K562 (cell line): ENCODE measurements around the gene NRF1. TPM values are rescaled to one million over a fixed set of nuclear protein-coding genes. Genes with fewer than 3 reads are reported as not detected.

Source experiments
- BRF2 ChIP-seq: IDR thresholded peaks from 3 replicates; pipeline ENCODE4 v1.6.1; 2011; ENCODE audit warnings: borderline replicate concordance, mild to moderate bottlenecking; ENCODE audit not compliant: insufficient read length, insufficient read depth
- CREM ChIP-seq: IDR thresholded peaks from 2 replicates; pipeline ENCODE4 v1.6.1; 2014; ENCODE audit warnings: antibody characterized with exemption, low read depth
- CSDE1 ChIP-seq, 2 experiments: fragments of 450-650 bp; IDR thresholded peaks; 2 replicates each; pipeline ENCODE4 v1.6.1; 2016; ENCODE audit warnings: mild to moderate bottlenecking in 1 of 2
- E2F1 ChIP-seq: sonication (generic); formaldehyde crosslinking; IDR thresholded peaks from 2 replicates; pipeline ENCODE4 v1.8.1; 2023; ENCODE audit warnings: mild to moderate bottlenecking, missing genetic modification reagents, moderate library complexity
- FOSL1 ChIP-seq: fragments of 200-800 bp; sonication (Bioruptor generic); conservative IDR thresholded peaks from 2 replicates; pipeline ENCODE4 v1.6.1; 2016; ENCODE audit warnings: missing genetic modification characterization, missing compliant biosample characterization
- HMG20A ChIP-seq: fragments of 450-650 bp; formaldehyde crosslinking; conservative IDR thresholded peaks from 2 replicates; pipeline ENCODE4 v1.4.0; 2020; ENCODE audit warnings: mild to moderate bottlenecking, mixed read lengths
- KLF16 ChIP-seq: IDR thresholded peaks from 2 replicates; pipeline ENCODE4 v1.6.1; 2016; ENCODE audit warnings: antibody characterized with exemption
- NR2C1 ChIP-seq, 2 experiments: fragments of 450-650 bp; IDR thresholded peaks; 2 replicates each; pipeline ENCODE4 v1.6.1; 2017; ENCODE audit warnings: mild to moderate bottlenecking in 2 of 2, antibody characterized with exemption in 1 of 2, inconsistent platforms in 1 of 2, missing compliant biosample characterization in 1 of 2, missing genetic modification characterization in 1 of 2
- PRMT5 ChIP-seq: sonication (generic); formaldehyde crosslinking; IDR thresholded peaks from 2 replicates; pipeline ENCODE4 v1.5.0; 2020; ENCODE audit warnings: missing genetic modification reagents
- RBM22 ChIP-seq: fragments of 200-400 bp; formaldehyde crosslinking; IDR thresholded peaks from 2 replicates; pipeline ENCODE4 v1.6.1; 2018; ENCODE audit warnings: low read length, low read depth; ENCODE audit not compliant: poor library complexity, severe bottlenecking
- ZBTB1 ChIP-seq: sonication (generic); formaldehyde crosslinking; IDR thresholded peaks from 2 replicates; pipeline ENCODE4 v1.8.1; 2023; ENCODE audit warnings: missing genetic modification reagents, low read depth, mild to moderate bottlenecking, borderline replicate concordance
- ZBTB9 ChIP-seq: fragments of 450-650 bp; formaldehyde crosslinking; IDR thresholded peaks from 2 replicates; pipeline ENCODE4 v1.4.0; 2020; ENCODE audit warnings: mild to moderate bottlenecking, moderate library complexity
- ZNF395 ChIP-seq: fragments of 200-800 bp; sonication (Bioruptor generic); IDR thresholded peaks from 2 replicates; pipeline ENCODE4 v1.6.1; 2017; ENCODE audit warnings: missing genetic modification characterization, missing compliant biosample characterization
- ZNF431 ChIP-seq: sonication (generic); formaldehyde crosslinking; IDR thresholded peaks from 2 replicates; pipeline ENCODE4 v1.8.0; 2022; ENCODE audit warnings: mild to moderate bottlenecking, missing genetic modification reagents
- ZNF583 ChIP-seq: fragments of 250-450 bp; sonication (Bioruptor Pico); IDR thresholded peaks from 2 replicates; pipeline ENCODE4 v1.4.0; 2020
- polyA plus RNA-seq, 8 experiments: library from polyadenylated mRNA; depleted of rRNA in 4 of 8; stranded (reverse) in 5 of 8; unstranded in 3 of 8; fragments of >200 nt; fragmentation: Nextera tagmentation in 2 of 8; fragmentation: Illumina TruSeq in 1 of 8; extraction: Ambion mirVana in 2 of 8; extraction: Trizol in 1 of 8; gene quantifications; 2 replicates each; pipeline versions ENCODE4 v1.2.1 to v1.2.3, GENCODE V29; 2011 to 2014; ENCODE audit warnings: inconsistent platforms in 1 of 8, missing spikeins in 1 of 8
- total RNA-seq, 7 experiments: library from RNA; depleted of rRNA in 6 of 7; stranded (reverse); fragments of >200 nt in 6 of 7; fragmentation: Illumina TruSeq in 2 of 7; extraction: Trizol in 2 of 7; gene quantifications; 2 replicates each; pipeline versions ENCODE4 v1.2.1 to v1.2.3, GENCODE V29; 2011 to 2021; ENCODE audit warnings: low replicate concordance in 1 of 7
- TF ChIP-seq, protein P1 (sequence below), 2 experiments: fragments of 150-350 bp in 1 of 2; IDR thresholded peaks; 2 replicates each; pipeline ENCODE4 v1.6.1; 2012 to 2016; ENCODE audit warnings: low read depth in 2 of 2, low read length in 2 of 2, mild to moderate bottlenecking in 1 of 2, moderate library complexity in 1 of 2

Gene NRF1
- total and polyA plus RNA-seq, 9 of the 15 experiments (the other 6 are each of a cell fraction or from before 2014, with no cell fraction given) = 8.6 to 28.8 (median 20.3) TPM

DNA sequence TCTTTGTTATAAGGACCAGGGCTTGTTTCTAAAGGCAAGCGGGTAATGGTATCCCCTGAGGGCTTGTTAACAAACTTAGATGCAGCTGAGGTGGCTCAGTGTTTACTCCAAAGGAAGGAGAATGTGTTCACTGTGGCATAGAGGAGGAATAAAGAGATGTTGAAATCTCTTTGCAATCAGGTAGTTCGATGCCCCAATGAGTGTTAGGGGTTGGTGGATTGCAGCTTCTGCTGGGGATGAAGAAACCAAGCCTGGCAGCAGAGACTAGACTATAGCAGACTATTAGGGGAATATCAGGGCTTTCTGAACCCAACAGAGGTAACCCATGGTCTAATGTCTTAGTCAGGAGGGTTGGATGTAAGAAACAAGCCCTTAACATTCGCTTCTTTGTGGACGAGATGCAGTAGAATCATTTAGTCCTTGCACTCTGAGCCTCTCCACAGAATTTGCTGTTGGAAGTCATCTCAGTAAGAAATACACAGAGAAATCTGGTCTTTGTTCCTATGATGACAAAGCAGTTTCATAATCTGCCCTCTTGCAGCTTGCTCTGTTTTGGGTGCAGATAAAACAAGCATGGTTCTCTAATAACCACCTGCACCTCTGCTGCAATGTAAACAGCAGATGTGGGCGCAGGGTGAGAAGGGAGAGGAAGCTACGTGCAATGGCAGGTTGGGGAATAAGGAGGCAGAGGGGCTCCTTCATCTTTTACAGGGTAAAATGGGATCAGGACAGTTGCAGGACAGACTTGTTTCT lies 108.6 kb downstream of the NRF1 start (continued):
- TF ChIP-seq NR2C1 (IDR thresholded peaks at IDR 0.05) = peak; percentile 45; the same call in 1 of the 2 replicates
- TF ChIP-seq NR2C1 (tag; IDR thresholded peaks at IDR 0.05) = peak; percentile 81
- TF ChIP-seq ZBTB1 (CRISPR knock-in tag) = no peak
- TF ChIP-seq ZNF431 = no peak
- peak; percentile 54 for TF ChIP-seq FOSL1 (tag)
- peak; percentile 99 for TF ChIP-seq ZNF395
- TF ChIP-seq RBM22 = no peak
- peak in 1 of 2 experiments; percentile 28; a peak in 1 of 4 replicates for TF ChIP-seq CSDE1 (IDR thresholded peaks at IDR 0.05)
- peak; percentile 100 for TF ChIP-seq KLF16
- TF ChIP-seq HMG20A (CRISPR knock-in tag) = peak; percentile 65; the same call in 1 of the 2 replicates
- peak; percentile 70; the same call in 1 of the 2 replicates for TF ChIP-seq ZNF583
- TF ChIP-seq, protein P1, sequence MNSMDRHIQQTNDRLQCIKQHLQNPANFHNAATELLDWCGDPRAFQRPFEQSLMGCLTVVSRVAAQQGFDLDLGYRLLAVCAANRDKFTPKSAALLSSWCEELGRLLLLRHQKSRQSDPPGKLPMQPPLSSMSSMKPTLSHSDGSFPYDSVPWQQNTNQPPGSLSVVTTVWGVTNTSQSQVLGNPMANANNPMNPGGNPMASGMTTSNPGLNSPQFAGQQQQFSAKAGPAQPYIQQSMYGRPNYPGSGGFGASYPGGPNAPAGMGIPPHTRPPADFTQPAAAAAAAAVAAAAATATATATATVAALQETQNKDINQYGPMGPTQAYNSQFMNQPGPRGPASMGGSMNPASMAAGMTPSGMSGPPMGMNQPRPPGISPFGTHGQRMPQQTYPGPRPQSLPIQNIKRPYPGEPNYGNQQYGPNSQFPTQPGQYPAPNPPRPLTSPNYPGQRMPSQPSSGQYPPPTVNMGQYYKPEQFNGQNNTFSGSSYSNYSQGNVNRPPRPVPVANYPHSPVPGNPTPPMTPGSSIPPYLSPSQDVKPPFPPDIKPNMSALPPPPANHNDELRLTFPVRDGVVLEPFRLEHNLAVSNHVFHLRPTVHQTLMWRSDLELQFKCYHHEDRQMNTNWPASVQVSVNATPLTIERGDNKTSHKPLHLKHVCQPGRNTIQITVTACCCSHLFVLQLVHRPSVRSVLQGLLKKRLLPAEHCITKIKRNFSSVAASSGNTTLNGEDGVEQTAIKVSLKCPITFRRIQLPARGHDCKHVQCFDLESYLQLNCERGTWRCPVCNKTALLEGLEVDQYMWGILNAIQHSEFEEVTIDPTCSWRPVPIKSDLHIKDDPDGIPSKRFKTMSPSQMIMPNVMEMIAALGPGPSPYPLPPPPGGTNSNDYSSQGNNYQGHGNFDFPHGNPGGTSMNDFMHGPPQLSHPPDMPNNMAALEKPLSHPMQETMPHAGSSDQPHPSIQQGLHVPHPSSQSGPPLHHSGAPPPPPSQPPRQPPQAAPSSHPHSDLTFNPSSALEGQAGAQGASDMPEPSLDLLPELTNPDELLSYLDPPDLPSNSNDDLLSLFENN (IDR thresholded peaks at IDR 0.05; ENCODE audit: low read depth in 2 of 2, low read length in 2 of 2) = peak in 1 of 2 experiments; percentile 98; a peak in 2 of 4 replicates
- TF ChIP-seq CREM = peak; percentile 80
- no peak for TF ChIP-seq PRMT5 (CRISPR knock-in tag)
- no peak for TF ChIP-seq BRF2
- TF ChIP-seq E2F1 (CRISPR knock-in tag) = 0 out of 2 replicates have a peak, but pooled peaks have one; percentile 24
- TF ChIP-seq ZBTB9 (CRISPR knock-in tag) = peak; percentile 90; the same call in 1 of the 2 replicates
